Activated CD8-positive, alpha-beta memory T cell treated with anti-CD3 and anti-CD28 coated beads for 24 hours (primary cell): Measurements from ENCODE around the gene PMVK.
"Not testable (repeated sequence)": the region's sequence is repeated elsewhere in the genome, so short reads cannot be mapped to it uniquely, and the experiment has no call there.

Source experiments
- DNase-seq: peaks from one replicate; pipeline ENCODE4 v3.0.0-alpha.2; 2020

PMVK gene

DNA sequence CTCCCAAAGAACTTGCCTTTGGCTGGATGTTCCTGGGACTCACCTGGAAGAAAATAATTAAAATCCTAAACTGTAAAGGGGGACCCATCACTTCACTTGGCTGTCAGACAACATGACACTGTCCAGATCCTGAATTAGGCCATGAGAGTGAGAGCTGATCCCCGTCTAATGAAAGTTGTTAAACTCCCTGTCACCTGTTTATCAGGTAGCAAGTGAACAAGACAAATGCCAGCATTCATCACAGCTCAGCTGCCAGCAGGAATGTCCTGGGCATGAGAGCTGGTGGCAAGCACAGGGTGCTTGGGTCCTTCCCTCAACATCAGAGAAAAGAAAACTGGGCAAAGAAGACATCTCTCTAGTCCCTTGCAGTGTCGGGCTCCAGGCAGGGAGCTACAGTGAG is 23.8 kb downstream of the PMVK start:
- no peak for DNase-seq

- no peak for DNase-seq
Observed at GRCh38 chr1:154911691-154912550, 24.6 kb downstream of the PMVK start.

- no peak for DNase-seq
Observed at GRCh38 chr1:154910851-154911250, 25.7 kb downstream of the PMVK start.

DNA sequence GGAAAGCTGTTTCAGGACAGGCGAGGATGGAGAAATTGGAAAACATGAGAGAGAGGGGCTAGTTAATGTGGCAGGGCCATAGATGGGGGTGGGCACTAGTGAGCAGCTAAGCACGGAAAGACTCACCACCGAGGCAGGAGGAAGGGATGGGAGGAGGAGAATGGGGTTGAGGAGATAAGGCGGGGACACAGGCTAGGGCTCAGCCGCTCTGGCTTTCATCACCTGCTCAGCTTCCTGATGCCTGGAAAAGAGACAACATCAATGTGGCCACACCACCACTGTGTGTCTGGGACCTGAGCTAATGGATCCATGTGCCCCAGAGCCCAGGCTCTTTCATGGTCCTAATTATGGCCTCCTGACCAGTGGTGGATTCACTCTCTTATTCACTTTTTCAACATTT is 27.6 kb downstream of the PMVK start:
- no peak for DNase-seq

DNA sequence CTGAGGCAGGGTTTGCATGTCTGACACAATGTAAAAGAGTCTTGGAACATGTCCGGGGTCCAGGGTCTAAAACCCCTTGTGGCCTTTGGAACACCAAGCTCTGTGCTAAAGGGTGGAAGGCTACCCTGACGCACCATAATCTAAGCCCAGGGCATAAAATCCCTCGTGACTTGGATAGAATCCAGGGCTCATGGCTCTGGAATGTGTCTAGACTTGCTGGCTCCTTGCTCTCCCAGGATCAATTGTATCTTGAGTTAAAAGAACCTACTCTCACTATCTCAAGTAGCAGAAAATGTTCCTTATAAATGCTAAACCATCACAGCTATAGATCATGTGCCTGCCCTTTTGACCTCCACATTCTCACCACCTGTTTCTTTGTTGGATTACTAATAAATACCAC is 28.4 kb downstream of the PMVK start:
- DNase-seq = not testable (repeated sequence)

- no peak for DNase-seq
Observed at GRCh38 chr1:154906621-154907081, 29.9 kb downstream of the PMVK start.

GRCh38 chr1:154902938-154903566 is 33.5 kb downstream of the PMVK start:
- no peak for DNase-seq

GRCh38 chr1:154901591-154901990 is 34.9 kb downstream of the PMVK start:
- no peak for DNase-seq

DNA sequence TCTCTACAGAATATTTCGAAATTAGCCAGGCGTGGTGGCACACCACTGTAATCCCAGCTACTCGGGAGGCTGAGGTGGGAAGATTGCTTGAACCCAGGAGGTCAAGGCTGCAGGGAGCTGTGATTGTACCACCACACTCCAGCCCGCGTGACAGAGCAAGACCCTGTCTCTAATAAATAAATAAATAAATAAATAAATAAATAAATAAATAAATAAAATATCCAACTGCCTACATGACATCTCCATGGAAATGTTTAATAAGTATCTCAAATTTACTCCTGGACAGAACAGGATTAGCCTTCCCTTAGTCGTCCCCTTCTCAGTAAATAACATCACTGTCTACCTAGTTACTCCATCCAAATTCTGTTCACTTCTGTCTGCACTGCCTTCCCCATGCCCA is 37.5 kb downstream of the PMVK start:
- DNase-seq = no peak

GRCh38 chr1:154896771-154897286 is 39.7 kb downstream of the PMVK start:
- DNase-seq = no peak

DNA sequence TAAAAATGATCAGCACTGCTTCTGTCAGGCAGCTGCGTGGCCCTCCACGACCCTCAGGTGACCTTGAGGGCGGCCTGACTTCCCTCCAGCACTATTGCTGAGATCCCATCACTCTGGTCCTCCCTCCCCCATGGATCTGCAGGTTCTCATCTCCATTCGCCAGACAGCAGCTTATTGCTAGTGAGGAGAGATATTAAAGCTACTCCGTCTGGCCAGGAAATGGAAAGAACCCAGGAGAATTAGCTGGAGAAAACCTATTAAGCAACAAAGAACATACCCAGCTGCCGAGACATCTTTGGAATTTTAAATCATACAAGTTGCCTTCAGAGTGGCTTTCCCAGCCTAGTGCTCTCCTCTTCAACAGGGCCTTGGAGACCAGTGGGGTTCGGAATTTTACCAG is 40.7 kb downstream of the PMVK start:
- DNase-seq = no peak

- DNase-seq = no peak
Observed at GRCh38 chr1:154891452-154891851, 45.1 kb downstream of the PMVK start.

- no peak for DNase-seq
Observed at GRCh38 chr1:154888757-154889156, 47.8 kb downstream of the PMVK start.

DNA sequence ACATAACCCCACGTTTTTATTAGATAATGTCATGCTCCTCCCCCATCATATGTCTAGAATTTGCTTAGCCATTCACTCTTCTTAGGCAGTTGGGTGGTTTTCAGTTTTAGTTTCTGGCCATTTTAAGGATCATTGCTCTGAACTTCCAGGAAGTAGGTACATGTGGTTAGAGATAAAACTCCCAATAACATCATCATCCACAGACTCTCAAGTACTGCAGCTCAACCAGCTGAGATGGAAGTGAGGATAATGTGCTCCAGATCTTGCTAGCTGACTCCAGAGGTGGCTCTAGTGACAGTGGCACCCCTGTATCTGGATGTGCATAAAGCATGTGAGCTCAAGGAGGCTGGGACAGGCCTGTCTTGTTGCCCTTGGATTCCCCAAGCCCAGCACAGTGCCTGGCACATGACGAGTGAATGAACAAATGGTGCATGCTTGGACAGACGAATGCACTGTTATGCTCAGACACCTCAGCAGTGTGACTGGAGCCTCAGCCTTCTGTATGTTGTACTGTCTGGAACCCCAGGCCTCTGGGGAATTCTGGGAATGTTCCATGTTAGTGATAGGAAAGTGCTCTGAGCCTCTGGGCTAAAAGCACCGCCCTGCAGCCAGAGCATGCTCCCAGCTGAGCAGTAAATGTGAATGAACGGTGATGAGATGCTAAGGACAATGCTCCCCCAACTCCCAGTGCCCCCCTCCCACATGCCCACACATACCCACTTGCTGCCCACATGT is 50.1 kb downstream of the PMVK start:
- DNase-seq = no peak

DNA sequence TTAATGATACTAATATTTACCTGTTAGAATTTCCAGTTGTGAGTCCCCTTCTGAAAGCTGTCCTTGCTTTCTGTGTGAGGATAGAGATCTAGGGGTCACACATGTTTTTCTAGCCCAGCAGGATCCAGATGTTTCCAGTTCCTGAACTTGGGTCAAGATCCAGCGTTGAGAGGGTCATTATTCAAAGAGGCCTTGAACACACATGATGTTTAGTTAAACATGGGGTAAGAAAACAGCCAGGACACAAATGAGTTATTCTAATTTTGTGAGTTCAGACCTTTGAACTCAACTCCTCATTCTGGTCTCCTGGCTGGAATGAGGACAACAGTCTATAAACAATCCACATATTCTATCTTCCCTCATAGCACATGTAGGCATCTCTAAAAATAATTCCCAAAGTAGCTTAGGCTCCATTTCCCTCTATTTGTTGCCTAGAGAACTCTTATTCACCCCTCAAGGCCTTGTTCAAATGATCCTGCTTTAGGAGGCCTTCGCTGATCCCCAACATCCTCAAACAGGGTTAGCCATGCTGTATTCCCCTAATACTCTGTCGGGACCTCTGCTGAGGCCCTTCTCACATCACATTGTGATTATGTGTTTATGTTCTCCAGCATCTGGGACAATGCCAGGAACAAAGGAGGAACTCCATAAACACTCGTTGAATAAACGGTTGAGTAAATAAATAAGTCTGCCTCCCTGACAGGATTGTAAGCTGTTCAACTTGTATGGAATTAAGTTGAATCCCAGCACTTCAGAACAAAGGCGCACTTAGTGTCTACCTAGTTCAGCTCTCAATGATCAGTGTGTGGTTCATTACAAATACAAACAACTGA is 51.4 kb downstream of the PMVK start:
- DNase-seq = no peak

DNA sequence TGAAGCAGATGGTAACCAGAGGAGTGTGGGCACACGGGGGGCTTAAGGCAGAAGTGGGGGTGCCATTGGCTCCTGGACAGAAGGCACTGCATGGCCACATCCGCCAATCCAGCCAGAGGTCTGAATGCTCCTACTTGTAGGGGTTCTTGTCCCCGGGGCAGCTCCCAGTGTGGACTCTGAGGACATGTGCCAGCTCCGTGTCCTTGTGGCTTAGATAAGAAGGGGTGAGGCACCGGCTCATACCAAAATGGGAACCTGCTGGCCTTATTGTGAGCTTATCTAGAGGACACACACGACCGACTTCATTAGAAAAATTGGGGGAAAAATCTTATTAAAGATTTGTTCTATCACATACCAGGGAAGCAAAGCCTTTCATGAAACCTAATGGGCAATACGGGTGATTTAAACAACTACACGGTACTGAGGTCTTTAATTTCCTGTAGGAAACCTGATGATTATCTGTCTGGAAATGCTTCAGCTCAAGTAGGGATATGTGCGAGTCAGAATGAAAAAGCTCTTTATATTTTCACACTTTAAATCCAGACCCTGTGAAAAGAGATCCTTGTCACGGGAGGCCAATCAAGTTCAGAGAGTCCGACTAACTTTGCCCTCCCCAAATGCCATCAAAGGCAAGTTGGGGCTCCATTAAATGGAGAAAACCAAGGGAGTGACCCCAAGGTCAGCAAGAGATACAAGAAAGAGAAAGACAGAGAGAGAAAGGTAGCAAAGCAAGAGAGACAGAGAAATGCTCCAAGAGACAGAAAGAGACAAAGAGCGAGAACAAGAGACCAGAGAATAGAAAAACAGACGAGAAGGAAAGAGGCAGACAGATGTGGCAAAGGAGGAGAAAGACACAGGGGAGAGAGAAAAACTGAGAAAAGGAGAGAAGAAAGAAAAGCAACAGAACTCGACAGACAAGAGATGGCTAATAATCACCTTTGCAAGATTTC is 52.3 kb downstream of the PMVK start:
- DNase-seq = no peak

GRCh38 chr1:154881820-154882535 is 54.5 kb downstream of the PMVK start:
- peak; percentile 24 for DNase-seq

DNA sequence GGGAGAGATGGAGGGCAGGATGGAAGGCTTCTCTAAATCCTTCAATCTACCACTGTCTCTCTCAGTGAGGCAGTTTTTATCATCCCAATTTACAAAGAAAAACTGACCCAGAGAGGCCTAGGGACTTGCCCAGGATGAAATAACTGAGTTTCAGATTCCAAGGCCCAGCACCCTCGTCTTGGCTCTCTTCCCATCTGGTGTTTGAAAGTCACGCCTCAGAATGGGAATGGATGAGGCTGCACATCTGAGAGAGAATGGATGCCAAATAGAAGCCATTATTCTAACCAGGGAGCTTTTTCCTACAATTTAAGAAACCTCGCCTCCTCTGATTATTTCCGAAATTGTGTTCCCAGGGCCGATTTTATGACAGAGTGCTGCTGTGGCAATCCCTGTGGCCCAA is 55.8 kb downstream of the PMVK start:
- no peak for DNase-seq

- DNase-seq = no peak
Observed at GRCh38 chr1:154879038-154879421, 57.5 kb downstream of the PMVK start.

- peak; percentile 91 for DNase-seq
Observed at GRCh38 chr1:154878371-154879037, 58.0 kb downstream of the PMVK start.
